ENCODE data around the gene TP53AIP1.

Gene TP53AIP1

DNA sequence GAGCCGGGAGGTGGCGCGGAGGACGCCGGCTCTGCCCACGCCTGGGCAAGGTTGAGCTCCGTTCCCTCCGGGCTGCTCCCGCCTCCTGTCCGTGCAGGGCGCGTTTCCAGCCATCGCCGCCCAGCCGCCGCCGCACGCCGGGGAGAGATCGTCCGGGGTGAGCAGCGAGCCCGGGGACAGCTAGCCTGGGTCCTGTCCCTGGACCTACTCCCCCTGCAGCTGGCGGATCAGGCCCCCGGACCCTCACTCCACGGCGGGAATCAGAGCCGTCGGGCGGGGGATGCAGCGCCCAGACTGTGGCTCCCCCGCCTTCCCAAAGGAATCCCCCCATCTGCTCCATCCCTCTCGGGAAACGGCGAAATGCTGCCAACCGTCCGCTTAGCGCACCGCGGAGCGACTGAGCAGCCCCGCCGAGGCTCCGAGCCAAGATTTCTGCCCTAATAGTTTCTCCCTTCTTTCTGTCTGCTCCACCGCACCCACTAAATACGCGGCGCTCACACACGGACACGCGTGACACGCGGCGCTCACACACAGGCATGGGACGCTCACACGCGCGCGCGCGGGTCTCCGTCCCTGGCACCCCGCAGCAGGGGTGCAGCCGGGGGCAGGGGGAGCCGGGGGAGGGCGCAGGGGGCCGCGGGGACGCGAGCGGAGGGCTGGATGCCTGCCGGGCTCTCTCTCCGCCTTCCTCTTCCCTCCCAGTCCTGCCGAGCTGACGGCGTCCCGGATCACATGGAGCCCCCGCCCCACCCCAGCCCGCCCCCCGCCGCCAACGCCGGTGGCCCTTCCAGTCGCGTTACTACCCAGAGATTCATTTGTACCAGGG, 51.9 kb downstream of the TP53AIP1 start, which contains the start of gene KCNJ5:
TSS of gene KCNJ5 (plus strand) at position 814 of the 826 bp plus-strand sequence. CDS start 19,918 bp downstream, outside the sequence.
- DNase-seq (ENCODE audit: low read depth in 2 of 2) = no peak

- DNase-seq (ENCODE audit: low read depth in 2 of 2) = no peak
Observed at GRCh38 chr11:128890216-128890542, 52.5 kb downstream of the TP53AIP1 start.

GRCh38 chr11:128889657-128890213, 52.9 kb downstream of the TP53AIP1 start:
- DNase-seq (ENCODE audit: low read depth in 2 of 2) = no peak

GRCh38 chr11:128888034-128888985, 54.4 kb downstream of the TP53AIP1 start:
- no peak for DNase-seq (ENCODE audit: low read depth in 2 of 2)

DNA sequence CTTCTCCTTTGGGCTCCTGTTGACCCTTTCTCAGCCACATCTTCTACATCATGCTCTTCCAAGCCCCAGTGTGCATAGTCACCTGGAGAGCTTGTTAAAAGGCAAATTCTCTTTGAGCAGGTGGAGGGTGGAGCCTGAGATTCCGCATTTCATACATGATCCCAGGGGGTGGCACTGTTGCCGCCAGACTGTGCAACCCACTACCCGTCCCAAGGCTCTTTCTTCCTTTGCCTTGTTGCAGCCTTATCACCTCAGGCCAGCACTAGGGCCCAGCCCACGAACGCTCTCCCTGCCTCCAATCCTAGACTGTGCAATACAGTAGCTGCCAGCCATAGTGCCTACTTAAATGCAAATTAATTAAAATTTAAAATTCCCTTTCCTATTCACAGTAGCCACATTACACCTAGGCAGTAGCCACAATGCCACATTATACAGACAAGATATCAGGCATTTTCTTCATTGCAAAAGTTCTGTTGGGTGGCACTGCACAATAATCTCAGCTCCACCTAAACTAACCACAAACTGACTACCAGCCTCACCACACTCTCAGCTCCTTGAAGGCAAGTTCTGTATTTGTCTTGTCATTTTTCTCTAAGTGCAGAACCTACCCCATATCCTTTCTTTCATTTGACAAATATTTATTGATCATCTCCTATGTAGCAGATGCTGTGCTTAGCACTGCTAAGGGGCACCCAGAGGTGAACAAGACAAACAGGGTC, 56.1 kb downstream of the TP53AIP1 start:
- no peak for DNase-seq (ENCODE audit: low read depth in 2 of 2)
